ENCODE results near the gene PFDN4. TPM values are rescaled to one million over a fixed set of nuclear protein-coding genes. Genes with fewer than 3 reads are reported as not detected.

PFDN4 gene
- total and polyA plus RNA-seq, 10 donors: 14.1 to 74.4 (median 58.0) TPM

DNA sequence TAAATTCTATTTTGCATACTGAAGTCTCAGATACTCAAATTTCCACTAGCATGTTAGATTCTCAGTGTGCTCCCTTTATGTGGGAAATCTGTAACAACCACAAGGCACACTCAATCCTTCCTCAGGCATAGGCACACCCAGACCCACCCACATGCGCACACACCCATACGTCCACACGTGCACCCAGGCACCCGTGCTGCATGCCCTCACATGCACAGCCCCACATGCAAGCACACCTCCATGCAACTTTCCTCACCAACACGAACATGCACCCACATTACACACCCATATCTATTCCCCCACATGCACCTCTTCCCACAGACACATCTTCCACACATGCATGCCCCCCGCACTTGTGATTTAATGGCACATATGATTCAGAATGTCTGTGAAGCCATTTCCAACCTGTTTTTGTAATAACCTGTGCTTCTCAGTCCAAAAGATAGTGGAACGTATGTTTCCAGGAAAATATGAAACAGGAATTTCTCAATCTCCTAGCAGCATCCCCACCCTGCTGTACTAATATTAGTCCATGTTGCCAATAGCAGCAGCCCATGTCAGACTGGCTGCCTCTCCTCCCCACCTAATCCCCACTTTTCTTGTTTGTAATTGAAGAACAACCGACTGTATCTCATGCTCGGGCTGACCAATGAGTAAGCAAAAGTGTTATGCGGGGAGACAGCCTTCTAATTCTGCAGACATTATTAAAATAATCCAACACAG, 22.8 kb upstream of the PFDN4 start:
- H3K4me1 ChIP-seq: no peaks in the 10 kb centered on the region
- no peak overlapping the region for H3K4me3 ChIP-seq
- TF ChIP-seq POLR2AphosphoS5 (IDR thresholded peaks at IDR 0.05): no peak
- TF ChIP-seq, protein P1, sequence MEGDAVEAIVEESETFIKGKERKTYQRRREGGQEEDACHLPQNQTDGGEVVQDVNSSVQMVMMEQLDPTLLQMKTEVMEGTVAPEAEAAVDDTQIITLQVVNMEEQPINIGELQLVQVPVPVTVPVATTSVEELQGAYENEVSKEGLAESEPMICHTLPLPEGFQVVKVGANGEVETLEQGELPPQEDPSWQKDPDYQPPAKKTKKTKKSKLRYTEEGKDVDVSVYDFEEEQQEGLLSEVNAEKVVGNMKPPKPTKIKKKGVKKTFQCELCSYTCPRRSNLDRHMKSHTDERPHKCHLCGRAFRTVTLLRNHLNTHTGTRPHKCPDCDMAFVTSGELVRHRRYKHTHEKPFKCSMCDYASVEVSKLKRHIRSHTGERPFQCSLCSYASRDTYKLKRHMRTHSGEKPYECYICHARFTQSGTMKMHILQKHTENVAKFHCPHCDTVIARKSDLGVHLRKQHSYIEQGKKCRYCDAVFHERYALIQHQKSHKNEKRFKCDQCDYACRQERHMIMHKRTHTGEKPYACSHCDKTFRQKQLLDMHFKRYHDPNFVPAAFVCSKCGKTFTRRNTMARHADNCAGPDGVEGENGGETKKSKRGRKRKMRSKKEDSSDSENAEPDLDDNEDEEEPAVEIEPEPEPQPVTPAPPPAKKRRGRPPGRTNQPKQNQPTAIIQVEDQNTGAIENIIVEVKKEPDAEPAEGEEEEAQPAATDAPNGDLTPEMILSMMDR (IDR thresholded peaks at IDR 0.05 in 8 of 11, conservative IDR thresholded peaks at IDR 0.05 in 3 of 11): no peak
- no peaks in the 10 kb centered on the region for H3K36me3 ChIP-seq
- DNase-seq: no peak
- peaks cover 0 to 46% (median 0%) of the 10 kb centered on the region in 7 donors for H3K27me3 ChIP-seq (replicated peaks in 1 of 7)
- H3K9me3 ChIP-seq: no peaks in the 10 kb centered on the region
- no peak overlapping the region for H3K27ac ChIP-seq
- WGBS, 5 donors: 83 to 88% (median 84%) methylated on average over 10 of the region's 10 CpGs
- intact Hi-C loops (cut with DNase I; ENCODE audit: low total_unique reads): no loop called here

DNA sequence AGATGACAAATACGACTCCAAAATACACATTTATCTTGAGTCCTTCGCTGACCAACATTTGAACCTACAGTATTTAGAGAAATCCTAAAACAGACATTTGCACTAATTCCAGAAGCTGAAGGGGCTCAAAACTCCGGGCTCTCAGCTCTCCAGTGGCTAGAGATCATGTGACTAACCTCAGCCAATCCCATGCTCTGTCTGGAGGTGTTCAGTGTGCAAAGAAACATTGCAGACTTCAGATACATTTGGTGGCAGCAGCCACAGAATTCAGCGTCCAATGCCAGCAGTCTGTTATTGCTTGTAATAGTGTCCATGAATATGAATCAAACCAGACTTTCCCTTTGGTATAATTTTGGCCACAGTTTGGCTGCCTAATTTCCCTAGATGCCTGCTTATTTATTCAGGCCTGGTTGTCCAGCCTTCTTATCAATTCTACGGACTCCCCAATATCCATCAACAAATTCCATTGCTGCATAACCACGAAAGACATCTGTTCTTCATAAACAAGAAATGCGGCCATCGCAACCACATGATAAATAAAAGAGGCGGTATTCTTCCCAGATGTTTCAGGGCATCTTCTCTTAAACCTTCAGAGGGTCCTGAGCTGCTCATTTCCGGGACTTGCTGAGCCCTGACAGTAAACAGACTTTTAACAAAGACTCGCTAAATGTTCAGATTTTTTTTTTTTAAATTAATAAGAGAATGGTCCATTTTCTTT, 19.6 kb upstream of the PFDN4 start:
- H3K9me3 ChIP-seq: no peaks in the 10 kb centered on the region
- intact Hi-C loops (cut with DNase I; ENCODE audit: low total_unique reads): no loop called here
- H3K27ac ChIP-seq: no peak overlapping the region
- H3K36me3 ChIP-seq: no peaks in the 10 kb centered on the region
- no peak for DNase-seq
- no peaks in the 10 kb centered on the region for H3K4me1 ChIP-seq
- no peak overlapping the region for H3K4me3 ChIP-seq
- H3K27me3 ChIP-seq (replicated peaks in 1 of 7): peaks cover 0 to 39% (median 0%) of the 10 kb centered on the region in 7 donors
- 83 to 90% (median 89%) methylated on average over 11 of the region's 11 CpGs for WGBS, 5 donors
- TF ChIP-seq, protein P1 (IDR thresholded peaks at IDR 0.05 in 8 of 11, conservative IDR thresholded peaks at IDR 0.05 in 3 of 11): no peak
- TF ChIP-seq POLR2AphosphoS5 (IDR thresholded peaks at IDR 0.05) (no peak), POLR2A (IDR thresholded peaks at IDR 0.05) (no peak)

DNA sequence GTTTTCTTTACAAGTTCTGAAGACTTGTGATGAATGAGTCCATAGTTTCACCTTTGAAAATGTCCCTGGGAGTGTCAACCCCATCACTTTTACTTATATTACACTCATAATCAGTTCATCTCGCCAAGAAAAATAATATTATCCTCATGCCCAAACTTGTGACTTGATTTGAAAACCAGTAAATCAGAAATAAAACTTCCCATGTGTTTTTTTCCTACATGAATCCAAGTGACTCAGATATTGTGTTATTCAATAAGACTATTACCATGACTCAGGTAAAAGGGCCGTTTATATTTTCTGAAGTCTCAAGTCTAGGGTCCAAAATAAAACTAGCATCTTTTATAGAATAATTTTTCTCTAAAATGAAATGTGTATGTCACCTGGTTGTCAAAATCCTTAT, 18.3 kb upstream of the PFDN4 start:
- WGBS, 5 donors: 42 to 69% (median 59%) methylated on average over 2 of the region's 2 CpGs
- H3K9me3 ChIP-seq: no peaks in the 10 kb centered on the region
- H3K36me3 ChIP-seq: no peaks in the 10 kb centered on the region
- no peak overlapping the region for H3K4me3 ChIP-seq
- TF ChIP-seq POLR2A (IDR thresholded peaks at IDR 0.05) (no peak), POLR2AphosphoS5 (IDR thresholded peaks at IDR 0.05) (no peak)
- TF ChIP-seq, protein P1 (IDR thresholded peaks at IDR 0.05 in 8 of 11, conservative IDR thresholded peaks at IDR 0.05 in 3 of 11): no peak
- peaks cover 0 to 29% (median 0%) of the 10 kb centered on the region in 7 donors for H3K27me3 ChIP-seq (replicated peaks in 1 of 7)
- no peak for DNase-seq
- H3K4me1 ChIP-seq: no peaks in the 10 kb centered on the region
- intact Hi-C loops (cut with DNase I; ENCODE audit: low total_unique reads): no loop called here
- no peak overlapping the region for H3K27ac ChIP-seq

DNA sequence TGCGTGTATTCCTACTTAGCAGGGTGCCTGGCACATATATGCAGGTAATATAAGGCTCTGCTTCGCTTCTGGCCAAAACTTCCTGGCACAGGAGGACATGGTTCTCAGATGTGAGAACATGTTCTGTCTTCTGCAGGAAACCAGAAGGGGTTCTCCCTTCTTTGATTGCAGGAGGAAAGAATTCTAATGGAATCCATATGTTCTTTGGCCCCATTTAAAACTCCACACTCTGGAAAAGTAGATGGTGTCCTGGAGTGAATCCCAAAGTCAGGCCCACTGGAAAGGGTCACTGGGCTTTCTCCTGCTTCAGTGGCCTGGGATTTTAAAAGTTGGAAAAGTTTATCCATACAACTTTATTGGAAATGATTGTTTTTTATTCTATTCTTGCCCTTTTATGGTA, 17.7 kb upstream of the PFDN4 start:
- intact Hi-C loops (cut with DNase I; ENCODE audit: low total_unique reads): no loop called here
- Histone ChIP-seq H3K4me3 (no peak overlapping the region), H3K27me3 (replicated peaks in 1 of 7) (peaks cover 0 to 23% (median 0%) of the 10 kb centered on the region in 7 donors), H3K27ac (no peak overlapping the region), H3K4me1 (no peaks in the 10 kb centered on the region), H3K36me3 (no peaks in the 10 kb centered on the region), H3K9me3 (no peaks in the 10 kb centered on the region)
- DNase-seq: no peak
- 90 to 97% (median 95%) methylated on average over 2 of the region's 2 CpGs for WGBS, 5 donors
- no peak for TF ChIP-seq POLR2AphosphoS5 (IDR thresholded peaks at IDR 0.05)
- TF ChIP-seq POLR2A (IDR thresholded peaks at IDR 0.05): no peak
- TF ChIP-seq, protein P1 (IDR thresholded peaks at IDR 0.05 in 8 of 11, conservative IDR thresholded peaks at IDR 0.05 in 3 of 11): no peak
